MCF 10A (cell line): ENCODE data around the gene ANKRA2. TPM values are rescaled to one million over a fixed set of nuclear protein-coding genes. Genes with fewer than 3 reads are reported as not detected.

ENCODE experiments used
- BruUV-seq: library from RNA; stranded (reverse); fragments of 400-500 nt; replicated peaks from 2 replicates; lab custom pipeline; 2021; lab: Mats Ljungman, UMichigan
- CTCF ChIA-PET: fragments of 300-600 bp; sonication (Branson Sonifier 250); formaldehyde crosslinking; extraction: SDS; loops from one replicate; lab custom pipeline; 2021; ENCODE audit warnings: antibody characterized with exemption, inconsistent platforms; lab: Yijun Ruan, JAX
- POLR2A ChIA-PET: fragments of 300-600, 350-650 bp; sonication (Branson Sonifier 250); formaldehyde crosslinking; extraction: SDS; loops from one replicate; lab custom pipeline; 2020; ENCODE audit warnings: antibody characterized with exemption, inconsistent platforms; lab: Yijun Ruan, JAX
- DNase-seq: peaks from one replicate; pipeline ENCODE4 v3.0.0-alpha.2; 2018; ENCODE audit not compliant: unreplicated experiment
- H3K27ac Mint-ChIP-seq: one replicate; pipeline ENCODE4 v1.8.0; 2022; ENCODE audit warnings: mild to moderate bottlenecking, low read depth, mixed read lengths; ENCODE audit not compliant: unreplicated experiment
- H3K27me3 Mint-ChIP-seq: one replicate; pipeline ENCODE4 v1.8.0; 2022; ENCODE audit warnings: mixed read lengths; ENCODE audit not compliant: insufficient read depth, unreplicated experiment
- H3K36me3 Mint-ChIP-seq: one replicate; pipeline ENCODE4 v1.8.0; 2022; ENCODE audit warnings: mild to moderate bottlenecking, moderate library complexity, mixed read lengths; ENCODE audit not compliant: insufficient read depth, unreplicated experiment
- H3K4me1 Mint-ChIP-seq: one replicate; pipeline ENCODE4 v1.8.0; 2022; ENCODE audit warnings: mixed read lengths; ENCODE audit not compliant: insufficient read depth, unreplicated experiment
- H3K4me3 Mint-ChIP-seq: one replicate; pipeline ENCODE4 v1.8.0; 2022; ENCODE audit warnings: mild to moderate bottlenecking, moderate library complexity, mixed read lengths; ENCODE audit not compliant: unreplicated experiment
- H3K9me3 Mint-ChIP-seq: one replicate; pipeline ENCODE4 v1.8.0; 2022; ENCODE audit warnings: mixed read lengths; ENCODE audit not compliant: unreplicated experiment
- CTCF ChIP-seq: fragments of 200-600 bp; IDR thresholded peaks from one replicate; pipeline ENCODE4 v1.8.0; 2022; ENCODE audit warnings: antibody characterized with exemption, mild to moderate bottlenecking; ENCODE audit not compliant: unreplicated experiment
- intact Hi-C: fragments of 100-400 bp; cut with micrococcal nuclease; formaldehyde crosslinking; loops from 2 replicates; pipeline ENCODE4 v1.14.1; 2022
- total RNA-seq: library from RNA; stranded (reverse); gene quantifications from 2 replicates; pipeline ENCODE4 v1.2.3, GENCODE V29; 2022

The ANKRA2 gene
- total RNA-seq, 1 experiment from 2014 or later: 19.3 TPM

GRCh38 chr5:73607228-73607627, 41.8 kb upstream of the ANKRA2 start:
- H3K27me3 Mint-ChIP-seq: no peaks in the 10 kb centered on the region
- H3K4me3 Mint-ChIP-seq: no peak overlapping the region
- no peak overlapping the region for H3K27ac Mint-ChIP-seq
- no peaks in the 10 kb centered on the region for H3K9me3 Mint-ChIP-seq
- intact Hi-C loops: no loop called here
- H3K4me1 Mint-ChIP-seq: peaks cover 24% of the 10 kb centered on the region
- H3K36me3 Mint-ChIP-seq: no peaks in the 10 kb centered on the region
- no TSS peak for BruUV-seq
- POLR2A ChIA-PET: no interaction called here
- no peak for DNase-seq
- CTCF ChIA-PET: interaction anchor here (0.6 to 4.5 kb wide), 6 partner anchors 11 to 138 kb away, joined by 3 to 24 read pairs (median 4); no protein-coding TSS in a partner anchor
- no peak for TF ChIP-seq CTCF

GRCh38 chr5:73606206-73606753, 40.8 kb upstream of the ANKRA2 start:
- DNase-seq: no peak
- POLR2A ChIA-PET: interaction anchor here (1.2 to 1.8 kb wide), 2 partner anchors 9 to 15 kb away, joined by 3 to 4 read pairs; no protein-coding TSS in a partner anchor
- Mint-ChIP-seq H3K4me3 (no peak overlapping the region), H3K27me3 (no peaks in the 10 kb centered on the region), H3K9me3 (no peaks in the 10 kb centered on the region), H3K36me3 (no peaks in the 10 kb centered on the region), H3K4me1 (peaks cover 24% of the 10 kb centered on the region), H3K27ac (no peak overlapping the region)
- TF ChIP-seq CTCF: no peak
- CTCF ChIA-PET: interaction anchor here (0.6 to 4.5 kb wide), 4 partner anchors 10 to 87 kb away, joined by 3 to 24 read pairs (median 7); no protein-coding TSS in a partner anchor
- BruUV-seq: no TSS peak
- intact Hi-C loops: no loop called here

GRCh38 chr5:73605223-73606087, 40.0 kb upstream of the ANKRA2 start:
- no peak for TF ChIP-seq CTCF
- Mint-ChIP-seq H3K4me1 (peaks cover 24% of the 10 kb centered on the region), H3K4me3 (no peak overlapping the region), H3K9me3 (no peaks in the 10 kb centered on the region), H3K36me3 (no peaks in the 10 kb centered on the region), H3K27ac (peak overlapping the region; percentile 67), H3K27me3 (no peaks in the 10 kb centered on the region)
- CTCF ChIA-PET: interaction anchor here (0.6 to 4.5 kb wide), 7 partner anchors 9 to 1042 kb away, joined by 3 to 24 read pairs (median 3); no protein-coding TSS in a partner anchor
- no peak for DNase-seq
- POLR2A ChIA-PET: interaction anchor here (1.2 to 1.8 kb wide), 3 partner anchors 10 to 20 kb away, joined by 3 to 4 read pairs (median 3); partner anchors contain the start of gene ARHGEF28
- BruUV-seq: no TSS peak
- intact Hi-C loops: no loop called here

- Mint-ChIP-seq H3K4me3 (no peak overlapping the region), H3K4me1 (peaks cover 24% of the 10 kb centered on the region), H3K36me3 (no peaks in the 10 kb centered on the region), H3K9me3 (no peaks in the 10 kb centered on the region), H3K27me3 (no peaks in the 10 kb centered on the region), H3K27ac (no peak overlapping the region)
- intact Hi-C loops: no loop called here
- no peak for TF ChIP-seq CTCF
- POLR2A ChIA-PET: interaction anchor here (1.4 kb wide), 1 partner anchor 13 kb away, joined by 3 read pairs; no protein-coding TSS in a partner anchor
- CTCF ChIA-PET: interaction anchor here (4.5 kb wide), 1 partner anchor 13 kb away, joined by 24 read pairs; no protein-coding TSS in a partner anchor
- no TSS peak for BruUV-seq
- DNase-seq: no peak
Observed at GRCh38 chr5:73603998-73604397, 38.6 kb upstream of the ANKRA2 start.
